Left lobe of liver (tissue), 2 donors: ENCODE data around the gene MAP2K3. TPM values are rescaled to one million over a fixed set of nuclear protein-coding genes. Genes with fewer than 3 reads are reported as not detected.
A peak's percentile ranks its signal among the peaks of the same experiment; 100 is the strongest.
"Not testable (repeated sequence)": the region's sequence is repeated elsewhere in the genome, so short reads cannot be mapped to it uniquely, and the experiment has no call there.

Experiments
- ATAC-seq: fragments of 200-7000 bp; cut with Tn5 transposase; one replicate; pipeline ENCODE4 v1.9.1; 2020; ENCODE audit warnings: mild to moderate bottlenecking, moderate library complexity
- DNase-seq: peaks from one replicate; pipeline ENCODE4 v3.0.0-alpha.2; 2020; ENCODE audit warnings: low spot score
- total RNA-seq: library from RNA; stranded (reverse); gene quantifications from one replicate; pipeline ENCODE4 v1.2.1, GENCODE V29; 2021
- donor health status: DM: no; HTN: no; CAD: no; lungs with moderate emphysema.
- donor health status: DM: no; HTN: yes; CAD: no.

MAP2K3 gene
- total RNA-seq, 1 donor from 2014 or later: 71.5 TPM

DNA sequence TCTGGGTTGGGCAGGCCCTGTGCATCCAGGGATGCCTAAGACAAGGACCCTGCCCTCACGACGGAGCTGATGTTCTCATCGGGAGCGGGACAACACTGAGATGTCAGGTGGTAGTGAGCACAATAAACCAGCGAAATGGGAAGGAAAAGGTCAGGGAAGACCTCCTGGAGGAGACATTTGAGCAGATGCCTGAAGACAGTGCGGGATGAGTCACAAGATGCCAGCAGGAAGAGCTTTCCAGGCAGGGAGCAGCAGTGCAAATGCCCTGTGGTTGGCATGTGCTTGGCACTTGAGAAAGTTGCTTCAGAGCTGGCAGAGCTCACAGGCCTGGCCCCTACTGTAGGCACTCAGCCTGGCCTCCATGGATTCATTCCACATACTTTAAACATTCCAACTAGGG lies 63.1 kb downstream of the MAP2K3 start:
- not testable (repeated sequence) for DNase-seq, ATAC-seq

DNA sequence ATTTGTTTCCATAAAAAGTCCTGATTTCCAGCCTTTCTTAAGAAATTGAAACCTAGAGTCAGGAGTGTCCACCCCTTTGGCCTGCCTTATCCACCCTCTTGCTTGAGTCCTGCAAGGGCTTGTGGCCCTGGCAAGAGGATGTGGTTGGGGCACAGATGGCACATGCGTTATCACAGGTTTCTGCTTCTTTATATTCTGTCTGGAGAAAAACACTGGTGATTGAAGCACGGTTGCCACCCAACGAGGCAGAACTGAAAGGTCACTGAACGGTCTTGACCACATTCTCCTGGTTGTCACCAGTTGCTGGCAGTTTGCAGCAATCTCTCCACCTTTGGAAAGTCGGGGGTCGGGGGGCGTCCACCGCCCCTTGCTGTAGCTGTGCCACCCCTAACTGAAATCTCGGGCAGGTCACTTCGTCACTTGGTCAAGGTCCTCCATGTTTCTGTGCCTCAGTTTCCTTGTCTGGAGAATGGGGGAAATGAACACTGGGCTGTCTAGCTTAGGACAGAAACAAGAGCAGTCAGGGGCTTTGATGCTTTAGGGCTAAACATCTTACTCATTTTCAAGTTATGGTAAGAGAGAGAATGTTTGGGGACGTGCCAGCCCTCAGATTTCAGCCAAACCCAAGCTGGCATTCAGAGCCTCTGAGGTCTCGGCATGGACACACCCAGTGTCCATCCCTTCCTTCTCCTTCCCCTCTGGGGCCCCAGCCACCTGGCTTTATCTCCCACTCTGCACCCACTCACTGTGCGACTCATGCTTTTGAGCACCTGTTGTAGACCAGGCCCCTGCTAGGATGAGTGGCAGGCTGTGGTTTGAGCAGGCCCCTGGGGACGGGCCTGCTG lies 63.8 kb downstream of the MAP2K3 start:
- ATAC-seq, DNase-seq: not testable (repeated sequence)

DNA sequence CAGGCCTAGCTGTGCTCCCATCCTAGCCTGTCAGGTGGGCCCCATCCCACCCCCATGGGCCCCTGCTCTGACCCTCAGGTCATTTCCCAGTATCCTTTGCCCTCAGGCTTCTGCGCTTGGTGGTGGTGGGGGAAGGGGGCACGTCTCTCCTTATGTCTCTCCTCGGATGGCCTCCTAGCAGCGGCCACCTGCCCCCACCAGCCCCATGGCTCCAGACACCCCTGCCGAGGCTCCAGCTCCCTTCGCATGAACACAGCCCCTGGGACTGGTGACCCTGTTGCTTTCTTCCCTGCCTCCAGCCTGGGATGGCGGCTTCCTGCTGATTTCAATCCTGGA lies 64.4 kb downstream of the MAP2K3 start:
- ATAC-seq, DNase-seq: not testable (repeated sequence)

GRCh38 chr17:21349358-21350050 lies 65.0 kb downstream of the MAP2K3 start:
- not testable (repeated sequence) for DNase-seq, ATAC-seq

DNA sequence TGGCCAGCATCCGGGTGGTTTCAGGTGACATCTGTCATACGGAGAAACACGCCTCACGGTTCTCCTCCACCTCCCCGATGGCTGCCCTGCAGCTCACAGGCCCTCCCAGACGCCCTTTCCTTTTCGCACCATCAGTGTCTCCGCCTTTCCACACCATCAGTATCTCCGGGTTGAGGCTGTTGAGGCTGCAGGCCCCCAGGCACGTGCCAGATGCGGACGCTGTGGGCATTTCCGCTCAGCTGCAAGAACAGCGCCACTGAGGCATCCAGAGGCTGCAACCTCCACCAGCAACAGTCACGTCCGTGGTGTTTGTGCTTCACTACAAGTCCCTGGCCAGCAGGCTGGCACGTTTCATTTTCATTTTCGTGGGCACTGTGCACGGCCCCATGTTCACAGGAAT lies 66.0 kb downstream of the MAP2K3 start:
- DNase-seq, ATAC-seq: not testable (repeated sequence)

GRCh38 chr17:21351366-21352065 lies 67.0 kb downstream of the MAP2K3 start:
- no peak for DNase-seq
- ATAC-seq: no peak

GRCh38 chr17:21352221-21352980 lies 67.9 kb downstream of the MAP2K3 start:
- DNase-seq: no peak
- ATAC-seq: no peak

- no peak for DNase-seq
- no peak for ATAC-seq
Observed at GRCh38 chr17:21352981-21353265, 68.4 kb downstream of the MAP2K3 start.

GRCh38 chr17:21353326-21354010 lies 69.0 kb downstream of the MAP2K3 start:
- ATAC-seq (no peak), DNase-seq (no peak)

DNA sequence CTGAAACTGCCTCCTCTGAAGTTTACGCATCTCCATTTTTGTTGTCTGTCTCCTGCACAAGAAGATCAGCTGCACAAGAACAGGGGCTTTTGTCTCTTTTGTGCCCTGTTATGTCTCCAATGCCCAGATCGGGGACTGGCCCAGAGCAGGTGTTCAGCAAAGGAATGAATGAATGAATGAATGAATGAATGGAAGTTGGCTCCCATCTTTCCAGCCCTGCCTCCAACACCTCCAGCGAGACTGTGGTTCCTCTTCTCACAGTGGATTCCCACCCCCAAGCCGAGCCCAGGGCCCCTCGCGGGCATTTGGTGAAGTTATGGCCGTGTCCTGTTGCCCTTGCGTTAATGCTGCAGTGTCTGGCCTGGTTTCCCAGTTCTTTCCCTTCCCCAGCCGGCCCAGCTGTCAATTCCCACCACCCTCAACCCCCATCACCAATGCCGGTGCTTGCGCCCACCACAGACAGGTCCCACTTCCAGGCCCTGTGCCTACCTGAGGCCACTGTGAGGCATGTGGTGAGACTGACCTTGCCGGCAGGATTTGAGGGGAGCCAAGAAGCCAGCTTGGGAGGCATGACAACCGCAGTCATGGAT lies 70.4 kb downstream of the MAP2K3 start:
- DNase-seq (no peak), ATAC-seq (no peak)

GRCh38 chr17:21355586-21355985 lies 71.1 kb downstream of the MAP2K3 start:
- DNase-seq (no peak), ATAC-seq (no peak)

DNA sequence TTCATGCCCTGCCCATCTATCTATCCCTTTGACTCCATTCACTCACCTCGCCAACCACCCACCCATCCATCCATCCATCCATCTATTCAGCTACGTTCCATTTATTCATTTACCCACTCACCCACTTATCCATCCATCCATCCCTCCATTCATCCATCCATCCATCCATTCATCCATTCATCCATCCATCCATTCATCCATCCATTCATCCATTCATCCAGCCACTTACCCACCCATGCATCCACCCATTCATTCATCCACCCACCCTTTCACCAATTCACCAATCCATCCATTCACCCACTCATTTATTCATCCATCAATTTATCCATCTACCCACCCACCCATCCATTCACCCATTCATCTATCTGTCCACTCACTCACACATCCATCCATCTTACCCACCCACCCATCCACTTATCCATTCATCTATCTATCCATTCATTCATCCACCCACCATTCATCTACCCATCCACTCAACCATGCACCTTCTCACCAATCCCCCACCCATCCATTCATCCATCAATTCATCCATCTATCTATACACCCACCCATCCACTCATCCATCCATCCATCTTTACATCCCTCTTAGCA lies 72.1 kb downstream of the MAP2K3 start:
- no peak for ATAC-seq
- DNase-seq: no peak

DNA sequence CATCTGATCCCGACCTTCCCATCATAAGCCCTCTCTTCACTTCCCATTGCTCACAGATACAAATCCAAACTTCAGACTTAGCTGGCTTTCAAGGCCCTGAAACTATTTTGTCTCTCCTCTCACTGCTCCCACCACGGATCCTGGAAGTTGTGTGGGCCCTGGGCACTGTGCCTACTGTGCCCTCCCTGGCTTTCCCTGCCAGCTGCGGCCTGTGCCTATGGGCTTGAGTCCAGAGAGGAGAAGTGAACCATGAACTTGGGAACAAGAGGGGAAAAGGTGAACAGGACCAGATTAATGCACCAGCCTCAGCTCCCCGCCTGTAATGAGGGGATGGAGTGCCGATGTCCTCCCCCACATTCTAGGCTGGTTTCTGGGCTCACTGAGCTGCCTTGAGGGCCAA lies 72.8 kb downstream of the MAP2K3 start:
- ATAC-seq (no peak), DNase-seq (no peak)

DNA sequence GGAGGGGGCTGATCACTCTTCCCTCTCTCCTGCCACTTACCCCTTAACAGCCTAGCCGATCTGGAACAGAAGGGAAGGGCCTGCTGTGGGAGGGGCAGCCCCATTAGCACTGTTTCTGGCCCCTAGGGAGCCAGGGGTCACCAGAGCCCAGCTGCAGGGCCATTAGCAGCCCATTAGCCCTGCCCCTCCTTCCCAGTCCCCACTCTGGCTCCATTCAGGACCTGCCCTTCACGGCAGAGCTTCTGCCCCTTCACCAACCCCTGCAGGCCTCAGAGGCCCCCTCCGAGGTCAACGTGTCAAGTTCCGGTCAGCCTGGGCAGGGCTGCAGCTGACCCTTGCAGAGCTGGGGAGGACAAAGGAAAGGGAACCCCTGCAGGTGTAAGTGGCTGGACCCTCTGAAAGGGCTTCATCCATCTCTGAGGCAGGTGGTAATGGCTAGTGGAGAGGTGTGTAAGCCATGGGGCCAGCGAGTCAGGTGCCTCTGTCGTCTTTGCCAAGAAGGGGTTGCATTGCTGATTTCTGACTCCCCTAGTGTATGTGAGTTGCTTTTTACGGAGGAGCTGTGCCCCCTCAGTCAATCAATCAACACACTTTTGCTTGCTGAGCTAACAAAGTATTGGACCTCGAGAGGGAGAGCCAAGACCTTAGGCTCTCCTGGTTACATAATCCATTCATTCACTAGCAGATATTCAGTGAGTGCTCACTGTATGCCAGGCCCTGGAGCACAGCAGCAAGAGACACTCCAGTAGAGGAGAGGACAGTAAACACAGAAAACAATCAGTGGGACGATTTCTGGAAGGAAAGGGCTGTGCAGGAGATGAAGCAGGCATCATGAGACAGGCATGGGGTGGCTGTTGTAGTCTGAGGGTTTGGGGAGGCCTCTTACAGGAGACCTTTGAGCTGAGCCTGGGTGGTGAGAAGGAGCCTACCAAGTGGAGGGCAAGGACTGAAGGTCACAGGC lies 73.5 kb downstream of the MAP2K3 start:
- no peak for DNase-seq
- ATAC-seq: peak; percentile 71

GRCh38 chr17:21358682-21359482 lies 74.4 kb downstream of the MAP2K3 start:
- ATAC-seq (peak; percentile 13), DNase-seq (no peak)

GRCh38 chr17:21359483-21359840 lies 75.0 kb downstream of the MAP2K3 start:
- ATAC-seq (no peak), DNase-seq (no peak)

DNA sequence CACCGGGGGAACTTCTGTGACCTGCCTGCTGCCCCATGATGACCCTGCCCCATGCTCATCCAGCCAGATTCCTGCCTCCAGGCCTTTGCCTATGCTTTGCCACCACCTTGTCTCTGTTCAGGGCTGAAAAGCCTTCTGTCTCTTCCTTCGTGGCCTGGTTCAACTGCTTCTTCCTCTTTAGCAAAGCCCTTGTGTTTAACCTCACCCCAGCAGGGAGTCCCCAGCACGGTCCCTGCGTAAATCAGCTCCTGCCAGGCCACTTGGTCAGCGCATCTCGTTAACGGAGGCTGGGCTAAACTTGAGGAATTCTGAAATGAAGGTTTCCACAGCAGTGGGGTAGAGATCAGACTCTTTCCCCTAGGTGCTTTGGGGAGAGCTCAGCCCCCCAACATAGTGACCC lies 75.5 kb downstream of the MAP2K3 start:
- no peak for ATAC-seq

More for the DNA sequence above, 75.5 kb downstream of the MAP2K3 start:
- DNase-seq: no peak
